Measurements from ENCODE around the gene MYO5B.

GRCh38 chr18:49853011-49853410 is 341.9 kb downstream of the MYO5B start:
- TF ChIP-seq RCOR1 (IDR thresholded peaks at IDR 0.05; ENCODE audit: insufficient replicate concordance, low read length) (no peak), CTCF (conservative IDR thresholded peaks at IDR 0.05; ENCODE audit: low read depth, low read length) (no peak), POLR2A (IDR thresholded peaks at IDR 0.05; ENCODE audit: low read depth, low read length) (no peak)

Measured in IMR-90 (cell line).